Activated CD8-positive, alpha-beta memory T cell treated with anti-CD3 and anti-CD28 coated beads for 24 hours (primary cell): Measurements from ENCODE around the gene PPIP5K1.

Experiments
- DNase-seq: peaks from one replicate; pipeline ENCODE4 v3.0.0-alpha.2; 2020

PPIP5K1 gene

GRCh38 chr15:43487271-43487895, 102.6 kb downstream of the PPIP5K1 start:
- DNase-seq: no peak

DNA sequence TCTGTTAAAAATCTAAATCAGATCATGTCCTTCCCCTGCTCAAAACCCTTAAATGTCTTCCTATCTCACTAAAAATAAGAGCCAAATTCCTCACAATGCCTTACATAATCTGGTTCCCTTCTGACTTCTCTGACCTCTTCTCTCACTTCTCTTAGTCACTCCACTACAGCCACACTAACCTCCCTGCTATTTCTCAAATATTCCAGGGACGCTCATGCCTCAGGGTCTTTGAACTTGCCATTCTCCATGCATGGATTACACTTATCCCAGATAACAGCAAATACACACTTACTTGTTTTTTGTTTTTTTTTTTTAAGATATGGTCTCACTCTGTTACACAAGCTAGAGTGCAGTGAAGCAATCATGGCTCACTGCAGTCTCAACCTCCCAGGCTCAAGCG, 105.6 kb downstream of the PPIP5K1 start:
- no peak for DNase-seq
